ENCODE measurements around the gene MRLN.
A peak's percentile ranks its signal among the peaks of the same experiment; 100 is the strongest.

- TF ChIP-seq REST (IDR thresholded peaks at IDR 0.05; ENCODE audit: low read depth) (peak; percentile 31; the same call in 1 of the 2 replicates), EP300 (IDR thresholded peaks at IDR 0.05; ENCODE audit: borderline replicate concordance) (no peak), MAX (IDR thresholded peaks at IDR 0.05) (peak; percentile 30; the same call in 1 of the 2 replicates), YY1 (IDR thresholded peaks at IDR 0.05; ENCODE audit: low read depth) (no peak), CEBPB (IDR thresholded peaks at IDR 0.05) (no peak), RAD21 (IDR thresholded peaks at IDR 0.05; ENCODE audit: low read depth) (no peak), TAF1 (IDR thresholded peaks at IDR 0.05; ENCODE audit: low read depth) (no peak), ZBTB7A (IDR thresholded peaks at IDR 0.05; ENCODE audit: low read depth) (no peak; the same call in 1 of the 2 replicates), CREB1 (IDR thresholded peaks at IDR 0.05; ENCODE audit: low read depth) (no peak), FOXM1 (IDR thresholded peaks at IDR 0.05; ENCODE audit: borderline replicate concordance, low read depth) (no peak), NFIC (IDR thresholded peaks at IDR 0.05) (no peak), TEAD4 (IDR thresholded peaks at IDR 0.05) (no peak), USF1 (IDR thresholded peaks at IDR 0.05) (no peak), TCF12 (IDR thresholded peaks at IDR 0.05; ENCODE audit: low read depth) (no peak)
Observed at GRCh38 chr10:59708816-59709394, 44.4 kb downstream of the MRLN start.
